Activated CD4-positive, alpha-beta T cell treated with anti-CD3 and anti-CD28 coated beads, Interleukin-10, Interleukin-2, amounts not matched to agents 100 ng/mL and 50 ng/mL, durations not matched to agents 16 hours and 8 hours (primary cell): ENCODE data around the gene FBXO24.
"Not testable (repeated sequence)": the region's sequence is repeated elsewhere in the genome, so short reads cannot be mapped to it uniquely, and the experiment has no call there.

ENCODE experiments used
- DNase-seq: peaks from one replicate; pipeline ENCODE4 v3.0.0-alpha.2; 2020

Gene FBXO24

DNA sequence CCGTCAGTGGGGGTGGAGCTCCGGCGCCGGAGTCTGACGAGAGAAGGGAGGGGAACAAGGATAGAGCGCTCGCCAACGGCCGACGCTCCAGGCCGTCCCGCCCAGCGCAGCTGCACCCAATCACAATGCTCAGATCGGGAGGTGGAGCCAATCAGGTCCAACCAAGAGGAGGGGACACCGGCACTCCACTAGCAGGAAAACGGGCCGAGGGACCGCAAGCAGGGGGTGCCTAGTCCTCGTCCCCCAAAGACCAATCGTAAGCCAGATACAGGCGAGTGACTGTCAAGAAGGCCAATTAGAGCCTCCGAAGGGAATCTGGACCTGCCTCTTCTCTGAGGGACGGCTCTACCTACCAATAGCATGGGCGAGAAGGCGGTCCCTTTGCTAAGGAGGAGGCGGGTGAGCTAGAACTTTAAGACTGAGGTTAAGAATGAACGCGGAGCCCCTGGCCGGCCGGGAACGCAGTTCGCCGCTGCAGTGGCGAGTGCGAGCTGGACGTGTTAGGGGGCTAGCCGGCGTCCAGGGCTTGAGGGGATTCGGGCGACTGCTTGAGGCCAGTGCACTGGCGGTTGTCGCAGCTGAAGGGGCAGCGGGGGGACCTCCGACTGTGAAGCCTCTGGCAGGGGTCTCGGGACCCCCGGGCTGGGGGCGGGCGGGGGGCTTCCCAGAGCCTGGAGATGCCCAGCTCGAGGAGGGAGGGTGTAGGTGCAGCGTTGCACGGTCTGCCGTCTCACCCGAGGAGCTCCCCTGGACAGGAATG lies at the start of gene FBXO24:
TSS of gene FBXO24 (plus strand) at position 63 of the 760 bp plus-strand sequence. CDS start at position 361, 298 bp downstream.
- DNase-seq, result peak; percentile 100

DNA sequence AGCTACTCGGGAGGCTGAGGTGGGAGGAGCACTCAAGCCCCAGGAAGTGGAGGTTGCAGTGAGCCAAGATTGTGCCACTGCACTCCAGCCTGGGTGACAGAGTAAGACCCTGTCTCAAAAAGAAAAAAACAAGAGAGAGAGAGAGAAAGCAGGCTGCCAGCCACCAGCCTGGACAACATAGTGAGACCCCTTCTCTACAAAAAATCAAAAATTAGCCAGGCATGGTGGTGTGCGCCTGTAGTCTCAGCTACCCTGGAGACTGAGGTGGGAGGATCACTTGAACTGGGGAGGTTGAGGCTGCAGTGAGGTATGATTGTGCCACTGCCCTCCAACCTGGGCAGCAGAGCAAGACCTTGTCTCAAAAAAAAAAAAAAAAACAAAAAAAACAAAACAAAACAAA lies 49.4 kb upstream of the FBXO24 start:
- not testable (repeated sequence) for DNase-seq

DNA sequence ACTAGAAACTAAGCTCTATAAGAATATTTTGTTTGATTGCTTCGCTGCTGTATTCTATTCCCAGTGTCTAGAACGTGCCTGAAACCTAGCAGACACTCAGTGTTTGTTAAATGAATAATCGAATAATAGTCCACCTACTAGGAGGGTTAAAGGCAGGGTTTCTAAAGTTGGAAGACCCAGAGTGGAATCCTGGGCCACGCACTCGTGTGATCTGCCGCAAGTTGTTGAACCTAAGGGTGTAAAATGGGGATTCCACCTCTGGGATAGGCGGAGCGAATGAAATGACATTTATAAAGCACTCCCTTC lies 47.8 kb upstream of the FBXO24 start:
- no peak for DNase-seq

GRCh38 chr7:100538654-100539435 lies 47.3 kb upstream of the FBXO24 start, which contains the start of gene AGFG2:
TSS of gene AGFG2 (plus strand) at chr7:100539203. CDS start at chr7:100539347, 144 bp downstream.
- DNase-seq, result peak; percentile 100

DNA sequence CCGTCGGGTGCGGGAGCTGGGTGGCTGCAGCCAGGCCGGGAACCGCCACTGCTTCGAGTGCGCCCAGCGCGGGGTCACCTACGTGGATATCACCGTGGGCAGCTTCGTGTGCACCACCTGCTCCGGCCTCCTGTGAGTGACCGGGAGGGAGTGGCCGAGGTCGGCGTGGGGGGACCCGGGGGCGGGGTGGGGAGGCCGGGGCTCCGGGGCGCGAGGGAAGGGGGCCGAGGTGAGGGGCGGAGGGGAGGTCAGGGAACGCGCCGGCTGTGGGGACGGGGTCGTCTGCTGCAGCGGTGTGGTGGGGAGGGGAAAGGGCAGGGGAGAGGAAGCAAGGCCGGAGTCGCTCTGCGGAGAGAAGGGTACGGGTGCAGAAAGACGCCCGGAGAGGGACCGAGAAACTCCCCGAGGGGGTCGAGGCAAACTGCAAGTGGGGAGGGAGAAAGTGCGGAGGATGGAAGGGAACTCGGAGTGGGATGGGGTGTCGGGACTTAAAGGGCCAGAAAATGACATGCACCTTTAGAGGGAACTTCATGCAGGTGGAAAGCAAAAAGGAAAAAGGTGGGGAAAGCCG lies 46.6 kb upstream of the FBXO24 start:
- no peak for DNase-seq

DNA sequence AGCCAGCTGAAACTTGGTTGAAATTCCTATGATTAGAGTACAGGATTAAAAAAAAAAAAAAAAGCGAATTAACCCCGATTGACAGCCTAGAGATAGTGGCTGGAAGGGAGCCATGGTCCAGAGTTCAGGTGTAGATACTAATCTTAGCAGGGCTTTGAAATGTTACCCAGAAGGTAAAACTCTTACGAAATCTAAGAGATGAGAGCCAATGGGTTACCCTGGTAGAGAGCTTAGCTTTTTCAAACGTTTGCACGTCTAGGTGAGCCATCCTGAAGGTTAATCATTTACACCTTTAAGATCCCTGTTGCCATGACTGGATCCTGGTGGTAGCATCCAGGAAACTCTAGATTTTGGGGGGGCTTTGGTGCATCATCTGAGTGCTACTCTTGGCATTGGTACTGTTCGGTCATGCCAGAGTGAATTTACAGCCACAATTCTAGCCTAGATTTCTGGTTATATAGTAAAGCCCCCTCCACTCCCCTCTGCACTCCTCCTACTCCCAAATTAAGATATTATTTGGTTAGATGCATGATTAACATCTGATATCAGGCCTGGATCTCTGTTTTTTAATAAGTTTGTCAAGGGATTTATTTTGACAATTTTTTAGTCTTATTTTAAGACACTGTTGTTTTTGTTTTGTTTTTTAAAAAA lies 45.9 kb upstream of the FBXO24 start:
- no peak for DNase-seq

DNA sequence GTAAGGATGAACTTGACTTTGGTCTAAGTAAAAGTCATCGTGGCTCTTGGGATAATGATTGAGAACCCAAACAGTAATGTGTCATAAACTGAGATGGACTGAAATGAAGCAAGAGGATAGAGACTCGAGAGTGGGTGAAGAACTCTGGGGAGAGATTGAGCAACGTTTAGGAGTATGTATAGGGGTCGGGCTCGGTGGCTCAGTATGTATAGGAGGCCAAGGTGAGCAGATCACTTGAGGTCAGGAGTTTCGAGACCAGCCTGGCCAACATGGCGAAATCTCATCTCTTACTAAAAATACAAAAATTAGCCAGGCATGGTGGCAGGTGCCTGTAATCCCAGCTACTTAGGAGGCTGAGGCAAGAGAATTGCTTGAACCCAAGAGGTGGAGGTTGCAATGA lies 44.8 kb upstream of the FBXO24 start:
- DNase-seq, result not testable (repeated sequence)

GRCh38 chr7:100543586-100543985 lies 42.5 kb upstream of the FBXO24 start:
- DNase-seq, result no peak

- DNase-seq, result no peak
These were observed 41.7 kb upstream of the FBXO24 start for GRCh38 chr7:100544386-100544785.

- no peak for DNase-seq
These were observed 41.2 kb upstream of the FBXO24 start for GRCh38 chr7:100544967-100545359.

GRCh38 chr7:100545360-100546128 lies 40.6 kb upstream of the FBXO24 start:
- peak; percentile 93 for DNase-seq

- DNase-seq, result peak; percentile 77
These were observed 39.8 kb upstream of the FBXO24 start for GRCh38 chr7:100546129-100546925.

GRCh38 chr7:100546926-100547800 lies 39.0 kb upstream of the FBXO24 start:
- DNase-seq, result no peak

GRCh38 chr7:100547872-100548271 lies 38.3 kb upstream of the FBXO24 start:
- no peak for DNase-seq

DNA sequence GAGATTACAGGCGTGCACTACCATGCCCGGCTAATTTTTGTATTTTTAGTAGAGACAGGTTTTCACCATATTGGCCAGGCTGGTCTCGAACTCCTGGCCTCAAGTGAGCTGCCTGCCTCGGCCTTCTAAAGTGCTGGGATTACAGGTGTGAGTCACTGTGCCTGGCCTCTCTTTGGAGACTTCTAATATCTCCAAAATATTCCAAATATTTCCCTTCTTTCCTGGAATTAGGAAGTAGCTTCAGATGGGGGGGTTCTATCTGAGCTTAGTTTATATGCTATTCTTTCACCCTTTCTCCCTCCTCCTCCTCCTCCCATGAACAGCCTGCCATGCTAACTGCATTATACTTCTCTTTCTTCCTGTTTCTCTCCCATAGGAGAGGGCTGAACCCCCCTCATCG lies 37.7 kb upstream of the FBXO24 start:
- not testable (repeated sequence) for DNase-seq

DNA sequence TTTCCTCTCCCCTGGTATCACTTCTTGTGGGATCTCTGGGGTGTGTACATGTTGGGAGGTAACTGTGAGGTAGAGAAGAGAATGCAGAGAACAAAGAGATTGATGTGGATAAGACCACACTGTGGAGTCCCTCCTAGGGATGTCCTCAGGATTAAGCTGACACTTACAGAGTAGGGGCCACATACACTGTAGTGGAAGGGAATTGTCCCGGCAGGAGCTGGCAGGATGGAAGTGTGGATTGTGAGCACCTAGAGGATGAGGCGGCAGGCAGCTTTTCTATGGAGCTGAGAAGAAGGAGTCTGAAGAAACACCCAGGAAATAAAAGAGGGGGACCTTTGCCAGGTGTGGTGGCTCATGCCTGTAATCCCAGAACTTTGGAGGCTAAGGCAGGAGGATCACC lies 33.6 kb upstream of the FBXO24 start:
- no peak for DNase-seq

DNA sequence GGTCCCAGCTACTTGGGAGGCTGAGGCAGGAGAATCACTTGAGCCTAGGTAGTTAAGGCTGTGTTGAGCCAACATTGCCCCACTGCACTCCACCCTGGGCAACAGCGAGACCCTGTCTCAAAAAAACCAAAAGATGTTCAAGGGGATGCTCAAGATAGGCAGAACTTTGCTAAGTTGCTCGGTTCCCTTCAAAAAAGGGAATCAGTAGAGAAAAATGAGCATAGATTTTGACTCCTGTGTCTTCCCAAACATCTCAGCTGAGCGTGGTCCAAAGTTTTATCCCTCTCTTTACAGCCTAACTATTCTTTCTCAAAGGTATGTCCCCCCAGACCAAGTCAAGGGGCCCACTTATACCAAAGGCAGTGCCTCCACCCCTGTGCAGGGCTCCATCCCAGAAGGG lies 33.1 kb upstream of the FBXO24 start:
- no peak for DNase-seq

- DNase-seq, result no peak
These were observed 30.4 kb upstream of the FBXO24 start for GRCh38 chr7:100555701-100556100.

- no peak for DNase-seq
These were observed 29.6 kb upstream of the FBXO24 start for GRCh38 chr7:100556541-100556940.

- no peak for DNase-seq
These were observed 27.0 kb upstream of the FBXO24 start for GRCh38 chr7:100559127-100559526.
